Measurements from ENCODE around the gene SLC36A1.
A peak's percentile ranks its signal among the peaks of the same experiment; 100 is the strongest.

Gene SLC36A1

GRCh38 chr5:151451626-151452520 lies 4.5 kb downstream of the SLC36A1 start:
- H3K27me3 ChIP-seq (ENCODE audit: control insufficient read depth, insufficient read depth, low read length) = no peaks in the 10 kb centered on the region
- peak overlapping the region; percentile 95 for H3K4me3 ChIP-seq (ENCODE audit: low read depth, low read length)
- no peaks in the 10 kb centered on the region for H3K9me3 ChIP-seq (ENCODE audit: control insufficient read depth, low read length)
- H2AFZ ChIP-seq = no peak overlapping the region
- peak overlapping the region; percentile 67 for H3K4me2 ChIP-seq (ENCODE audit: low read length)
- peak overlapping the region; percentile 94 for H3K27ac ChIP-seq
- TF ChIP-seq CTCF (IDR thresholded peaks at IDR 0.05) = no peak
- peaks cover 53% of the 10 kb centered on the region for H3K4me1 ChIP-seq
- no peaks in the 10 kb centered on the region for H3K36me3 ChIP-seq (ENCODE audit: control insufficient read depth, insufficient read depth, low read length)
- peaks cover 33% of the 10 kb centered on the region for H3K79me2 ChIP-seq
- no peak overlapping the region for H3K9ac ChIP-seq

DNA sequence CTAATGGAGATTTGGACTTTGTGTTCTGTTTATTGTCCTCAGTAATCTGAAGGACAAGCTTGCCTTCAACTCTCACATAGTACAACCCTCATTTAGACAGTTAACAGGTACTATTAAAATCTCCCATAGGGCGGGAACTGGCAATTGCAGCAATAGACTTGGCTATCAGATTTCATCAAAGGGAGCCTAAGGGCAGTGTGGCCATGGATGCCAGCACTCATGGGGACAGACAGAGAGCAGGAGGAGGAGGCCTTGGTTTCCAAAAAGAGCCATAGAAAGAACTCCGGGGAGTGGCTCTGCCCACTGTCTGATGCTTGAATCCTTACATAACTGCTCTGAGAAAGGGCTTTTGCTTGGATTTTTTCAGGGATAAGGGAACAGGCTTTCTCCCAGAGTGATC lies 6.8 kb downstream of the SLC36A1 start:
- peak overlapping the region; percentile 94 for H3K27ac ChIP-seq

DNA sequence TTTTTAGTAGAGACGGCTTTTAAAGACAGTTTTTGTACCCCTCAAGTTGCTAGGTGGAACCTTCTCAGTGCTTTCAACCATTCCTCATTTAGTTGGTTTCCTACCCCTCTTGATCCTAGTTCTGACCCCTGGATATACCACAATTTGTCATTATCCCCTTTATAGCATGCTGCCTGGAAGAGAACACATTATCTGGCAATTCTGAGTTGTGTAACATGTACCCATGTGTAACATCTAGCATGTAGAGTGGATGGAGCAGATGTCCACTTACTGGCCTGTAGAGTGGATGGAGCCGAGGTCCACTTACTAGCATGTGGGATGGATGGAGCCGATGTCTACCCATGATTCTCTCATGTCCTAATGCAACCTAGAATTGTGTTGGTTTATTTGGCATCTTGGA lies 7.5 kb downstream of the SLC36A1 start:
- Histone ChIP-seq H2AFZ (no peak overlapping the region), H3K36me3 (ENCODE audit: control insufficient read depth, insufficient read depth, low read length) (no peaks in the 10 kb centered on the region), H3K9ac (no peak overlapping the region), H3K79me2 (peaks cover 44% of the 10 kb centered on the region), H3K4me1 (peaks cover 71% of the 10 kb centered on the region), H3K4me2 (ENCODE audit: low read length) (peak overlapping the region; percentile 71), H3K4me3 (ENCODE audit: low read depth, low read length) (peak overlapping the region; percentile 42), H3K9me3 (ENCODE audit: control insufficient read depth, low read length) (no peaks in the 10 kb centered on the region), H3K27ac (peak overlapping the region; percentile 94), H3K27me3 (ENCODE audit: control insufficient read depth, insufficient read depth, low read length) (no peaks in the 10 kb centered on the region)
- TF ChIP-seq CTCF (IDR thresholded peaks at IDR 0.05) = no peak

More for the DNA sequence above, 6.8 kb downstream of the SLC36A1 start:
- Histone ChIP-seq H3K36me3 (ENCODE audit: control insufficient read depth, insufficient read depth, low read length) (no peaks in the 10 kb centered on the region), H3K9ac (no peak overlapping the region), H2AFZ (peak overlapping the region; percentile 40), H3K4me1 (peaks cover 66% of the 10 kb centered on the region), H3K9me3 (ENCODE audit: control insufficient read depth, low read length) (no peaks in the 10 kb centered on the region), H3K4me3 (ENCODE audit: low read depth, low read length) (peak overlapping the region; percentile 22), H3K4me2 (ENCODE audit: low read length) (peak overlapping the region; percentile 71), H3K27me3 (ENCODE audit: control insufficient read depth, insufficient read depth, low read length) (no peaks in the 10 kb centered on the region), H3K79me2 (peaks cover 45% of the 10 kb centered on the region)
- TF ChIP-seq CTCF (IDR thresholded peaks at IDR 0.05) = no peak

DNA sequence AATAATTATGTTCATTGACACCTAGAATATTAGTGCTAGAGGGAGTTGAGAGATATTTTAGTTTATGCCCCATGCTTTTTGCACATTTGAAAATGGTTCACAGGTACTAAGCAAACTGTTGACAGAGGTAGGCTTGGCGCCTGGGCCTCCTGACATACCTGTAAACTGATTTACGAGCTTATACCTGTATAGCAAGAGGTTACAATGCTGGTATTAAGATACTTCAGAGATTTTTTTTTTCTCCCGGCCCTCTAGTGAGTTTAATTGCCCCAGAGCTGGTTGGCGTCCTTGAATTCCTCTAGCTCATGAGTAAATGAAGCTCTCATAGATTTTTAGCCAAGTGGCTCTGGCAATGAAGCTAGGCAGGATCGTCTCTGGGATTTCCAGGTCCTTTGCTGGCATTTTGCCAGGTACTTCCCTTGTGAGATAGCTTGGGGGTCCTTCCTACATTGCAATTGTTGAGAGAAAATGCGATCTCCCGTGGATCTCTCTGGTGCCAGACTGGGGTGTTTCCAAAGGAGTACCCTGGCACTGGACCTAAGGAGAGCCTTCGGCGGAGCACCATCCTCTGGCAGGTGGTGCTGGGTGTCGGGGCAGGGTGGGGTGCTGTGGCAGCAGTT lies 9.0 kb downstream of the SLC36A1 start:
- Histone ChIP-seq H3K4me3 (ENCODE audit: low read depth, low read length) (peak overlapping the region; percentile 42), H3K4me1 (peaks cover 74% of the 10 kb centered on the region), H2AFZ (no peak overlapping the region), H3K4me2 (ENCODE audit: low read length) (peak overlapping the region; percentile 71), H3K9ac (no peak overlapping the region), H3K27ac (peak overlapping the region; percentile 94), H3K27me3 (ENCODE audit: control insufficient read depth, insufficient read depth, low read length) (no peaks in the 10 kb centered on the region), H3K79me2 (peaks cover 42% of the 10 kb centered on the region), H3K9me3 (ENCODE audit: control insufficient read depth, low read length) (no peaks in the 10 kb centered on the region), H3K36me3 (ENCODE audit: control insufficient read depth, insufficient read depth, low read length) (no peaks in the 10 kb centered on the region)
- TF ChIP-seq CTCF (IDR thresholded peaks at IDR 0.05) = no peak

All from parathyroid adenoma (tissue), 2 donors.